Measurements from ENCODE around the gene VIPR2.
A peak's percentile ranks its signal among the peaks of the same experiment; 100 is the strongest.

VIPR2 gene

GRCh38 chr7:159146084-159146858 is 1.6 kb upstream of the VIPR2 start:
- peaks cover 48% of the 10 kb centered on the region for H3K27me3 ChIP-seq (ENCODE audit: insufficient read depth, low read length)
- no peaks in the 10 kb centered on the region for H3K36me3 ChIP-seq (ENCODE audit: insufficient read depth, low read length)
- H3K4me3 ChIP-seq (ENCODE audit: low read length), result no peak overlapping the region
- no peak overlapping the region for H3K9ac ChIP-seq (ENCODE audit: low read depth, low read length)
- H3K9me3 ChIP-seq (ENCODE audit: insufficient read depth, low read depth, low read length), result peaks cover 32% of the 10 kb centered on the region; the same call in 1 of the 2 replicates
- H3K27ac ChIP-seq (ENCODE audit: low read depth, low read length), result no peak overlapping the region
- WGBS, result 92% methylated on average over 8 of the region's 8 CpGs
- peaks cover 21% of the 10 kb centered on the region for H3K4me1 ChIP-seq (ENCODE audit: insufficient read depth, low read length)

GRCh38 chr7:159145490-159145855 is 806 bp upstream of the VIPR2 start:
- peak overlapping the region; percentile 40 for H3K4me3 ChIP-seq (ENCODE audit: low read length)
- 60% methylated on average over 29 of the region's 30 CpGs for WGBS
- no peaks in the 10 kb centered on the region for H3K36me3 ChIP-seq (ENCODE audit: insufficient read depth, low read length)
- H3K27ac ChIP-seq (ENCODE audit: low read depth, low read length), result no peak overlapping the region
- H3K4me1 ChIP-seq (ENCODE audit: insufficient read depth, low read length), result peaks cover 21% of the 10 kb centered on the region
- H3K9ac ChIP-seq (ENCODE audit: low read depth, low read length), result no peak overlapping the region
- peaks cover 27% of the 10 kb centered on the region; the same call in 1 of the 2 replicates for H3K9me3 ChIP-seq (ENCODE audit: insufficient read depth, low read depth, low read length)
- H3K27me3 ChIP-seq (ENCODE audit: insufficient read depth, low read length), result peaks cover 48% of the 10 kb centered on the region

DNA sequence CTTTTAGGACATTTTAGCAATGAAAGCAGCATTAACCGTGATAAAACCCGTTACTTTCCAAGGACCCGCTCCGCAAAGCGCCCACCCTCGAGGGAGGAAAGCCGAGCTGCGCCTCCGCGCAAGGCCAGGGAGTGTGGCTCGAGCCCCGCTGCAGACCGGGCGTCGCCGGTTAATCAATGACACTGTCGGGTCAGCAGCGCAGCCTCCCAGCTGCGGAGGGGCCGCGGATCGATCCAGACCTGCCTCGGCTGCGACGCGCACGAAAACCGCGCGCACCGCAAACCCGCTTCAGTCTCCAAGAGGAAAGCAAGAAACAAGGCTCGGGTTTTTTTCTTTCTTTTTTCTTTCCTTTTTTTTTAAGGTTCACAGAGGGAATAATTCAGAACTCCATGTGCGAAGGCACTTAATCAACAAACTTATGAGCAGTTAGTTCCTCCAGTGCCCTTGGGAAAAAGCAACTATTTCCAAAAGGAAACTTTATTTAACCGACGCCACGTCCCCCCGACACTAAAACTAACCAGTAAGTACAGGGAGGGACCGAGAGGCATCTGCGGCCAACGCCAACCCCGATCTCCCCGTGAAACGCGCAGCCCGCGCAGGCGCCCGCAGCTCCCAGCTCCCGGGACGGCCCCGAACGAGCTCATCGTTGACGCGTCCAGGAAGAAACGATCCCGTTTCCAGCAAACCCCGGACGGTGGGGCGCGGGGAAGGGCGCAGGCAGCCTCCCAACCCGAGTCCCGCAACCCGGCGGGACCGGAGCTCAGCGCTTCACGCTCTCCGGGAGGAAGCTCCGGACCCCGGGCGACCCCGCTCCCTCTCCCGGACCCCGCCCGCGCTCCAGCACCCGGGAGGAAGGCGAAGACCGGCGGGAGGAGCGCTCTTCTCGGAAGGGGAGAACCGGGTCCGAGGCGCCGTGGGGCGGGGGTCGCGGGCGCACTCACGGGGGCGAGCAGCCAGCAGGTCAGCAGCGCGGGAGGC is 598 bp downstream of the VIPR2 start:
- 50% methylated on average over 97 of the region's 97 CpGs for WGBS
- Histone ChIP-seq H3K4me1 (ENCODE audit: insufficient read depth, low read length) (peaks cover 24% of the 10 kb centered on the region), H3K9me3 (ENCODE audit: insufficient read depth, low read depth, low read length) (peaks cover 28% of the 10 kb centered on the region; the same call in 1 of the 2 replicates), H3K4me3 (ENCODE audit: low read length) (peak overlapping the region; percentile 55), H3K27me3 (ENCODE audit: insufficient read depth, low read length) (peaks cover 48% of the 10 kb centered on the region), H3K27ac (ENCODE audit: low read depth, low read length) (no peak overlapping the region), H3K9ac (ENCODE audit: low read depth, low read length) (0 out of 2 replicates have a peak overlapping the region, but pooled peaks have one; percentile 33), H3K36me3 (ENCODE audit: insufficient read depth, low read length) (no peaks in the 10 kb centered on the region)

- no peak overlapping the region for H3K9ac ChIP-seq (ENCODE audit: low read depth, low read length)
- no peak overlapping the region for H3K4me3 ChIP-seq (ENCODE audit: low read length)
- H3K4me1 ChIP-seq (ENCODE audit: insufficient read depth, low read length), result peaks cover 24% of the 10 kb centered on the region
- no peaks in the 10 kb centered on the region for H3K36me3 ChIP-seq (ENCODE audit: insufficient read depth, low read length)
- H3K9me3 ChIP-seq (ENCODE audit: insufficient read depth, low read depth, low read length), result peaks cover 32% of the 10 kb centered on the region
- H3K27ac ChIP-seq (ENCODE audit: low read depth, low read length), result no peak overlapping the region
- 85% methylated on average over 7 of the region's 10 CpGs for WGBS
- peaks cover 48% of the 10 kb centered on the region for H3K27me3 ChIP-seq (ENCODE audit: insufficient read depth, low read length)
Observed at GRCh38 chr7:159142730-159143129, 1.9 kb downstream of the VIPR2 start.

GRCh38 chr7:159142199-159142598 is 2.5 kb downstream of the VIPR2 start:
- H3K27me3 ChIP-seq (ENCODE audit: insufficient read depth, low read length), result peaks cover 48% of the 10 kb centered on the region
- no peaks in the 10 kb centered on the region for H3K36me3 ChIP-seq (ENCODE audit: insufficient read depth, low read length)
- no peak overlapping the region for H3K9ac ChIP-seq (ENCODE audit: low read depth, low read length)
- peak overlapping the region; percentile 35; the same call in 1 of the 2 replicates for H3K27ac ChIP-seq (ENCODE audit: low read depth, low read length)
- 88% methylated on average over 5 of the region's 5 CpGs for WGBS
- peaks cover 34% of the 10 kb centered on the region for H3K9me3 ChIP-seq (ENCODE audit: insufficient read depth, low read depth, low read length)
- no peak overlapping the region for H3K4me3 ChIP-seq (ENCODE audit: low read length)
- peaks cover 24% of the 10 kb centered on the region for H3K4me1 ChIP-seq (ENCODE audit: insufficient read depth, low read length)

DNA sequence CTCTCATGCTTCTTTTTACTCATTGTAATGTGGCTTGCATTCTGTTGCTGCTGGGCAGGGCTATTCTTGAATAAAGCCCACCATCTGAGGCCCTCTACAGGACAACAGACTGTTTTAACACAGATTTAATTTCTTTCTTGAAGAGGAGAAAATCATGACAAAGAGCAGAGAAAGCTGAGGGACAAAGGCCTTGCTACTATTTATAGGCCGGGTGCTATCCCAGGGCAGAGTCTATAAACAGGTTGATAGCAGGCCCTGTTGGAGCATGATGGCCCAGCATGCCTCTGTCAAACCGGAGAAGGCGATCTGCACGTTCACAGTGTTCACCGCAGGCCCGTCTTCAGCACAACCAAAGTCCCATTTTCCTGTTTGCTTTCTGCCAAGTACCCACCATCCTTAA is 3.0 kb downstream of the VIPR2 start:
- Histone ChIP-seq H3K9ac (ENCODE audit: low read depth, low read length) (no peak overlapping the region), H3K36me3 (ENCODE audit: insufficient read depth, low read length) (no peaks in the 10 kb centered on the region), H3K27me3 (ENCODE audit: insufficient read depth, low read length) (peaks cover 48% of the 10 kb centered on the region), H3K4me1 (ENCODE audit: insufficient read depth, low read length) (peaks cover 24% of the 10 kb centered on the region), H3K9me3 (ENCODE audit: insufficient read depth, low read depth, low read length) (peaks cover 38% of the 10 kb centered on the region), H3K27ac (ENCODE audit: low read depth, low read length) (peak overlapping the region; percentile 35; the same call in 1 of the 2 replicates), H3K4me3 (ENCODE audit: low read length) (no peak overlapping the region)
- 49% methylated on average over 6 of the region's 6 CpGs for WGBS

GRCh38 chr7:159141167-159141566 is 3.5 kb downstream of the VIPR2 start:
- peaks cover 43% of the 10 kb centered on the region for H3K27me3 ChIP-seq (ENCODE audit: insufficient read depth, low read length)
- H3K4me3 ChIP-seq (ENCODE audit: low read length), result no peak overlapping the region
- peaks cover 24% of the 10 kb centered on the region for H3K4me1 ChIP-seq (ENCODE audit: insufficient read depth, low read length)
- H3K27ac ChIP-seq (ENCODE audit: low read depth, low read length), result peak overlapping the region; percentile 66; the same call in 1 of the 2 replicates
- H3K9me3 ChIP-seq (ENCODE audit: insufficient read depth, low read depth, low read length), result peaks cover 38% of the 10 kb centered on the region
- 80% methylated on average over 14 of the region's 14 CpGs for WGBS
- no peak overlapping the region for H3K9ac ChIP-seq (ENCODE audit: low read depth, low read length)
- no peaks in the 10 kb centered on the region for H3K36me3 ChIP-seq (ENCODE audit: insufficient read depth, low read length)

DNA sequence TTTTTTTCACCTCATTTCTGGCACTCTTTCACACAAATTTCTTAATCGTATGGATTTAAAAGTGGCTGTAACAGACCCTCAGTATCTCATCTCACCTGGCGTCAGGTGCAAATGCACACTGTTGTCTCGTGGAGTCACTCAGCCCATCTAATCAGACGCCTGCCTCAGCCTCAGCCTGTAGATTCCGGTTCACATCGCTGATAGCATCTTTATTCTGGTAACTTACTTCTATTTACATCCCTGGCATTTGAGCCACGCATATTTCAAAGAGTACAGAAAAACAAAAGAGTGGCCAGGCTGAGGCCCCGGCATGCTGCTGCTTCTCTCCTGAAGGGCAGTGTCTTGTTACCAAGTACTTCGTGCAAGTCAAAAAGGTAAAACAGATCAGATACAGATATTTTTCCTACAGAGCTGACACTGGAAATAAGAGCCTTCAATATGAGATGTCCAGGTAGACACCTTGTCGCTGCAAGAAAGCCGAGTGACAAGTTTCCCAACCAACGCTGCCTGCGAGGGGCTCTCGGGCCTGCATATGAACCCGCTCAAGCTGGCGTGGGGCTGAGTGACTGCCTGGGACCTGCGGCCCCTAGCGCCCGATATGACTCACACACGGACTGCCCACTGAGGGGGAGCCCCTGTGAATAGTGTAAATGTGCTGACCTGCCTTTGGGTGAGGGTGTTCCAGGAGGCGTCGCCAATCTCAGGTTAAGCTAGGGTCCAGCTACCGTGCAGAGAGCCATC is 4.3 kb downstream of the VIPR2 start:
- H3K9me3 ChIP-seq (ENCODE audit: insufficient read depth, low read depth, low read length), result peaks cover 36% of the 10 kb centered on the region
- H3K4me3 ChIP-seq (ENCODE audit: low read length), result no peak overlapping the region
- no peaks in the 10 kb centered on the region for H3K36me3 ChIP-seq (ENCODE audit: insufficient read depth, low read length)
- no peak overlapping the region for H3K9ac ChIP-seq (ENCODE audit: low read depth, low read length)
- H3K27ac ChIP-seq (ENCODE audit: low read depth, low read length), result no peak overlapping the region
- peaks cover 35% of the 10 kb centered on the region for H3K27me3 ChIP-seq (ENCODE audit: insufficient read depth, low read length)
- peaks cover 24% of the 10 kb centered on the region for H3K4me1 ChIP-seq (ENCODE audit: insufficient read depth, low read length)
- WGBS, result 88% methylated on average over 23 of the region's 23 CpGs

DNA sequence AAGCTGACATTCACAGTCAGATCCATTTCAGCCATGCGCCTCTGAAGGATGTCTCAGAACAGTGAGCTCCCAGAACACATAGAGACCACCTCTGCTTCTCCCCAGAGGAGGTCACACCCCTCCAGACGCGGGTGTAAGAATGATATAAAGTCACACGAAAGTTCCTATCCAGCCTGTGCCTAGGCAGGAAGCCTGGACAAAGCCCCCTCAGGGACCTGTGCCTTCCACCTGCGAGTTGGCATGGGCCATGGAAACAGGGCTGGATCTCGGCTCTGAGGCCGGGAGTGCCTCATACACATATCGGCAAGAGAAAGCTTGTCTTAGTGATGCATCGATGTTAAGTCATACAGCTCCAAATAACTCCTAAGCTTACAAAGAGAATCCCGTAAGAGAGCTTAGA is 5.0 kb downstream of the VIPR2 start:
- Histone ChIP-seq H3K9me3 (ENCODE audit: insufficient read depth, low read depth, low read length) (peaks cover 36% of the 10 kb centered on the region), H3K27ac (ENCODE audit: low read depth, low read length) (no peak overlapping the region), H3K36me3 (ENCODE audit: insufficient read depth, low read length) (no peaks in the 10 kb centered on the region), H3K27me3 (ENCODE audit: insufficient read depth, low read length) (peaks cover 30% of the 10 kb centered on the region), H3K4me1 (ENCODE audit: insufficient read depth, low read length) (peaks cover 24% of the 10 kb centered on the region), H3K9ac (ENCODE audit: low read depth, low read length) (no peak overlapping the region), H3K4me3 (ENCODE audit: low read length) (no peak overlapping the region)
- WGBS, result 88% methylated on average over 9 of the region's 10 CpGs

- Histone ChIP-seq H3K36me3 (ENCODE audit: insufficient read depth, low read length) (no peaks in the 10 kb centered on the region), H3K27ac (ENCODE audit: low read depth, low read length) (no peak overlapping the region)
- WGBS, result 94% methylated on average over 10 of the region's 10 CpGs
Observed at GRCh38 chr7:159139202-159139601, 5.5 kb downstream of the VIPR2 start.

More at GRCh38 chr7:159139202-159139601, 5.5 kb downstream of the VIPR2 start:
- H3K9me3 ChIP-seq (ENCODE audit: insufficient read depth, low read depth, low read length), result peaks cover 36% of the 10 kb centered on the region
- H3K4me1 ChIP-seq (ENCODE audit: insufficient read depth, low read length), result peaks cover 24% of the 10 kb centered on the region
- no peak overlapping the region for H3K9ac ChIP-seq (ENCODE audit: low read depth, low read length)
- peaks cover 26% of the 10 kb centered on the region for H3K27me3 ChIP-seq (ENCODE audit: insufficient read depth, low read length)
- no peak overlapping the region for H3K4me3 ChIP-seq (ENCODE audit: low read length)
